Measurements from ENCODE around the gene TMEM167A.

GRCh38 chr5:83036991-83037575, 40.1 kb downstream of the TMEM167A start:
- no peak for TF ChIP-seq CTCF (IDR thresholded peaks at IDR 0.05; ENCODE audit: insufficient read depth, low read length)
- TF ChIP-seq POLR2AphosphoS5 (IDR thresholded peaks at IDR 0.05; ENCODE audit: low read depth) = no peak
- TF ChIP-seq REST (IDR thresholded peaks at IDR 0.05; ENCODE audit: insufficient replicate concordance, low read depth) = no peak
- TF ChIP-seq GABPA (IDR thresholded peaks at IDR 0.05; ENCODE audit: low read depth) = no peak
- TF ChIP-seq SPI1 (IDR thresholded peaks at IDR 0.05; ENCODE audit: borderline replicate concordance, low read depth) = no peak
